GM23338 (cell line): Measurements from ENCODE around the gene B4GALT1. TPM values are rescaled to one million over a fixed set of nuclear protein-coding genes. Genes with fewer than 3 reads are reported as not detected.

Source experiments
- ATAC-seq: fragments of 200-7000 bp; cut with Tn5 transposase; 3 replicates; pipeline ENCODE4 v1.9.1; 2020
- DNase-seq: peaks from one replicate; pipeline ENCODE4 v3.0.0-alpha.2; 2015; ENCODE audit warnings: low spot score
- H2AFZ ChIP-seq: fragments of 200-600 bp; sonication (generic); 2 replicates; pipeline ENCODE4 v1.8.0; 2016; ENCODE audit warnings: antibody characterized with exemption, mild to moderate bottlenecking, moderate library complexity
- H3F3A ChIP-seq: fragments of 200-600 bp; sonication (generic); replicated peaks from 2 replicates; pipeline ENCODE4 v1.8.0; 2017; ENCODE audit warnings: antibody characterized with exemption, mixed run types, low read depth
- H3K27ac ChIP-seq: fragments of 200-600 bp; sonication (generic); 2 replicates; pipeline ENCODE4 v1.6.1; 2016; ENCODE audit warnings: low read depth
- H3K27me3 ChIP-seq: fragments of 200-600 bp; sonication (generic); 2 replicates; pipeline ENCODE4 v1.8.0; 2016; ENCODE audit warnings: mild to moderate bottlenecking, mixed run types, moderate library complexity; ENCODE audit not compliant: insufficient read depth
- H3K36me3 ChIP-seq: fragments of 200-600 bp; sonication (generic); 2 replicates; pipeline ENCODE4 v1.8.0; 2016; ENCODE audit warnings: mild to moderate bottlenecking; ENCODE audit not compliant: insufficient read depth
- H3K4me1 ChIP-seq: fragments of 200-600 bp; sonication (generic); 2 replicates; pipeline ENCODE4 v1.8.0; 2016; ENCODE audit warnings: mild to moderate bottlenecking, moderate library complexity; ENCODE audit not compliant: insufficient read depth
- H3K4me2 ChIP-seq: fragments of 200-600 bp; sonication (generic); 2 replicates; pipeline ENCODE4 v1.7.1; 2017; ENCODE audit warnings: mixed run types
- H3K4me3 ChIP-seq: fragments of 200-600 bp; sonication (generic); 2 replicates; pipeline ENCODE4 v1.6.1; 2016; ENCODE audit warnings: mixed run types
- H3K79me2 ChIP-seq: fragments of 200-600 bp; sonication (generic); replicated peaks from 2 replicates; pipeline ENCODE4 v1.8.0; 2017; ENCODE audit warnings: mild to moderate bottlenecking; ENCODE audit not compliant: insufficient read depth
- H3K9me2 ChIP-seq: fragments of 200-600 bp; sonication (generic); 2 replicates; pipeline ENCODE4 v1.8.0; 2017; ENCODE audit not compliant: insufficient read depth
- H4K20me1 ChIP-seq: fragments of 200-600 bp; sonication (generic); replicated peaks from 2 replicates; pipeline ENCODE4 v1.8.0; 2017; ENCODE audit warnings: mild to moderate bottlenecking; ENCODE audit not compliant: insufficient read depth
- H3K27ac Mint-ChIP-seq: 2 replicates; pipeline ENCODE4 v1.8.0; 2020; ENCODE audit warnings: inconsistent platforms, mild to moderate bottlenecking, moderate library complexity, mixed read lengths
- H3K27me3 Mint-ChIP-seq: 3 replicates; pipeline ENCODE4 v1.8.0; 2022; ENCODE audit warnings: low read depth, mild to moderate bottlenecking, moderate library complexity, mixed read lengths, inconsistent platforms; ENCODE audit not compliant: insufficient read depth, poor library complexity
- H3K36me3 Mint-ChIP-seq: 3 replicates; pipeline ENCODE4 v1.8.0; 2021; ENCODE audit warnings: low read depth, mild to moderate bottlenecking, inconsistent platforms, moderate library complexity, mixed read lengths
- H3K4me1 Mint-ChIP-seq: 3 replicates; pipeline ENCODE4 v1.8.0; 2020; ENCODE audit warnings: mild to moderate bottlenecking, inconsistent platforms, mixed read lengths
- H3K4me3 Mint-ChIP-seq: 3 replicates; pipeline ENCODE4 v1.8.0; 2021; ENCODE audit warnings: moderate library complexity, mild to moderate bottlenecking, inconsistent platforms, mixed read lengths
- H3K9me3 Mint-ChIP-seq: 3 replicates; pipeline ENCODE4 v1.8.0; 2020; ENCODE audit warnings: moderate library complexity, mild to moderate bottlenecking, inconsistent platforms, mixed read lengths
- CREB1 ChIP-seq: fragments of 250-450 bp; sonication (Bioruptor Pico); IDR thresholded peaks from 2 replicates; pipeline ENCODE4 v1.5.0; 2020; ENCODE audit warnings: low read depth, mild to moderate bottlenecking, moderate library complexity
- CTCF ChIP-seq, 2 experiments: fragments of 200-600 bp in 1 of 2; sonication (generic) in 1 of 2; conservative IDR thresholded peaks; 2 replicates each; pipeline versions ENCODE4 v1.5.1 to v1.6.1; 2016 to 2017; ENCODE audit warnings: antibody characterized with exemption in 2 of 2, low read depth in 2 of 2, mild to moderate bottlenecking in 2 of 2, moderate library complexity in 1 of 2
- EZH2 ChIP-seq: fragments of 200-600 bp; sonication (generic); IDR thresholded peaks from one replicate; pipeline ENCODE4 v1.8.0; 2017; ENCODE audit warnings: antibody characterized with exemption, mild to moderate bottlenecking, low read depth; ENCODE audit not compliant: unreplicated experiment
- EZH2phosphoT487 ChIP-seq: fragments of 200-600 bp; sonication (generic); IDR thresholded peaks from one replicate; pipeline ENCODE4 v1.8.1; 2018; ENCODE audit warnings: antibody characterized with exemption; ENCODE audit not compliant: unreplicated experiment
- NANOG ChIP-seq: IDR thresholded peaks from 2 replicates; pipeline ENCODE4 v1.6.1; 2016; ENCODE audit warnings: antibody characterized with exemption, borderline replicate concordance
- REST ChIP-seq: IDR thresholded peaks from one replicate; pipeline ENCODE4 v1.6.1; 2018; ENCODE audit warnings: antibody characterized with exemption; ENCODE audit not compliant: unreplicated experiment
- STAT1 ChIP-seq: IDR thresholded peaks from one replicate; pipeline ENCODE4 v1.6.1; 2016; ENCODE audit warnings: antibody characterized with exemption; ENCODE audit not compliant: unreplicated experiment
- ZNF114 ChIP-seq: fragments of 250-450 bp; sonication (Bioruptor Pico); IDR thresholded peaks from 2 replicates; pipeline ENCODE4 v1.5.0; 2020; ENCODE audit warnings: mild to moderate bottlenecking, moderate library complexity
- ZNF331 ChIP-seq: fragments of 250-450 bp; sonication (Bioruptor Pico); IDR thresholded peaks from 2 replicates; pipeline ENCODE4 v1.5.0; 2020; ENCODE audit warnings: low read depth, mild to moderate bottlenecking, moderate library complexity
- ZNF462 ChIP-seq: fragments of 250-450 bp; sonication (Bioruptor Pico); IDR thresholded peaks from 2 replicates; pipeline ENCODE4 v1.5.0; 2020; ENCODE audit warnings: mild to moderate bottlenecking, moderate library complexity
- polyA plus RNA-seq: library from polyadenylated mRNA; unstranded; fragments of >200 nt; fragmentation: Nextera tagmentation; extraction: Ambion mirVana; gene quantifications from 2 replicates; pipeline ENCODE4 v1.2.1, GENCODE V29; 2016
- total RNA-seq: library from RNA; depleted of rRNA; stranded (reverse); fragments of >200 nt; shearing (Covaris generic); gene quantifications from 2 replicates; pipeline ENCODE4 v1.2.3, GENCODE V29; 2014

The B4GALT1 gene
- total and polyA plus RNA-seq, 2 experiments from 2014 or later: 6.3 to 15.8 TPM

- Histone ChIP-seq H3F3A (no peaks in the 10 kb centered on the region), H3K9me2 (no peaks in the 10 kb centered on the region), H4K20me1 (no peaks in the 10 kb centered on the region), H3K27me3 (no peaks in the 10 kb centered on the region), H3K4me2 (no peak overlapping the region), H3K79me2 (no peaks in the 10 kb centered on the region), H3K27ac (no peak overlapping the region), H3K4me3 (no peak overlapping the region), H2AFZ (no peak overlapping the region), H3K36me3 (no peaks in the 10 kb centered on the region), H3K4me1 (no peaks in the 10 kb centered on the region)
- TF ChIP-seq ZNF462 (CRISPR knock-in tag) (no peak), ZNF331 (CRISPR knock-in tag) (no peak), ZNF114 (CRISPR knock-in tag) (no peak), EZH2 (no peak), REST (no peak), STAT1 (no peak), NANOG (no peak), CTCF (conservative IDR thresholded peaks at IDR 0.05; ENCODE audit: low read depth in 2 of 2) (no peak), EZH2phosphoT487 (no peak), CREB1 (CRISPR knock-in tag) (no peak)
- H3K4me1 Mint-ChIP-seq: no peaks in the 10 kb centered on the region
- H3K27ac Mint-ChIP-seq: no peak overlapping the region
- H3K36me3 Mint-ChIP-seq: peaks cover 16% of the 10 kb centered on the region
- peaks cover 3% of the 10 kb centered on the region; the same call in 1 of the 3 replicates for H3K9me3 Mint-ChIP-seq
- ATAC-seq (no peak), DNase-seq (no peak)
- no peak overlapping the region for H3K4me3 Mint-ChIP-seq
- H3K27me3 Mint-ChIP-seq: peaks cover 2% of the 10 kb centered on the region
Measured at GRCh38 chr9:33130961-33131789, 36.0 kb downstream of the B4GALT1 start.
